ENCODE data around the gene C8G.

Gene C8G

DNA sequence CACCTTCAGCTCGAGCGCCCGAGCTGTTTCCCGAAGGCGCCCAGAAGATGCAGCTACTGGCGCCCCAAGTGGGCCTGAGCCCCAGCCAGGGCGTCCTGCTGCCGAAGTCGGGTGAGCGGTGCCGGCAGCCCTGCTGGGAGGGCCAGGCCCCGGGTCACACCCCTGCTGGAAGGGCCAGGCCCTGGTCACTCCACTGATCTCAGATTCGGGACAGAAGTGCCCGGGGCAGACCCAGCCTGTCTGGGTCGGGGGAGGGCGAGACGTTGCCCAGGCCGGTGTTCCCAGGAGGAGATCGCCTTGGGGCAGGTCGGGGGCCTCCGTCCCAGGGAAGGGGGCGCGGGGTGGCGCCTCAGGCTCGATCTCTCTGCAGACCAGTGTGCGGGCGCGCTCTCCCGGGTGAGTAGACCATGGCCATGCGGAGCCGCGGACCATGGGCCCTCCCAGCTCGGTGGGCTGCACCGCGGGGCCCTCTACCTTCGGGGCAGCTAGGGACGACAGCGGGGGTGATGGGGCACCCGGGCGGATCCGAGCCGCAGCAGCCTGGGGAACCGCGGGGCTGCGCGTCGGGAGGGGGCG is 40.1 kb downstream of the C8G start:
- no peak for FAIRE-seq

DNA sequence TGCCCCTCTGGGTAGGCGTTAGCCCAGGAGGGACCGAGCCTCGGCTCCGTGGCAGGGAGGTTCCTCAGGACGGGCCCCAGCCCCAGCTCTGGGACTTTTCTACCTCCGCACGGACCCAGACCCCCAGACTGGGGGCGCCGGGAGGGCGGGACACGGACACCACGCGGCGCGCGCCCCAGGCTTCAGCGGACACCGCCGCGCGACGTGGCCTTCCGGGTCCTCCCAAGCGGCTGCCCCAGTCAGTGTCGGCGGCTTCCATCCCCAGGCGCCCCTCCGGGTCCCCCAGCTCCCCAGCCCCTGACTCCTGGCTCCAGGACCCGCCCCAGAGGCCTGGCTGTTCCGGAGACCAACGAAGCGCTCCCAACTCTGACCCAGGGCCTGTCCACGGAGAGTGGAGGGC is 40.8 kb downstream of the C8G start:
- no peak for FAIRE-seq

DNA sequence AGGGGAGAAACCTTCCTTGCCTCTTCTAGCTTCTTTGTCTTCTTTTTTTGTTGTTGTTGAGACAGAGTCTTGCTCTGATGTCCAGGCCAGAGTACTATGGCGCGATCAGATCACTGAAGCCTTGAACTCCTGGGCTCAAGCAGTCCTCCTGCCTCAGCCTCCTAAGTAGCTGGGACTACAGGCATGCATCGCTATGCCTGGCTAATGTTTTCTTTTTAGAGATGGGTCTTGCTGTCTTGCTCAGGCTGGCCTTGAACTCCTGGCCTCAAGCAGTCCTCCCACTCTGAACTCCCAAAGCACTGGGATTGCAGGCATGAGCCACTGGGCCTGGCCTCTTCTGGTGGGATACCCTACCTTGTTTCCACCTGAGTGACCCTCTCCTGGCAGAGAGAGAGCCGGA is 43.8 kb downstream of the C8G start:
- FAIRE-seq = no peak

DNA sequence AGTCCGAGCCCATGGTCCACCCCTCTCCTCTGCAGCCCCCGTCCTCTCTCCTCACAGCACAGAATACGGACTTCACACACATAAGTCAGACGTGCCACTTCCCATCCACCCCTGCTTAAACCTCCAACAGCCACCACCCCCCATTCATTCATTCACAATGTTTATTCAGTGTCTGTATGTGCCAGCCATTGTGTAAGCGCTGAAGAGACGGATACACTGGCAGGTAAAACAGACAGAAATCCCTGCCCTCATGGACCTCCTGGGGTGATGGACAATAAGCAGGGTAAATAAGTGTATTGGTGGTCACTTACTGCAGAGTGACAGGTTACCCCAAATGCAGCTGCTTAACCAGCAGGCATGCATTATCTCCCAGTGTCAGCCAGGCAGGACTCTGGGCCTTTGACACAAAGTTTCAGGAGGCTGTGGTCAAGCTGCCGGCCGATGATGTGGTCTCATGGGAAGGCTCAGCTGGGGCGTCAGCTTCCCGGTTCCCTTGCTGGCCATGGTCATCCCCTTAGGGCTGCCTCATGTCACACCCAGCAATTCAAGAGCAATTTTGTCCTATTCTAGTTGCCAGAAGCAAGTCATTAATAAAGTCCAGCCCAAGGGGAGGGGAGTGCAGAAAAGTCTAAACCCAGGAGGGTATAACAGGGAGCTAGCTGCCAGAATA is 45.3 kb downstream of the C8G start:
- no peak for FAIRE-seq

DNA sequence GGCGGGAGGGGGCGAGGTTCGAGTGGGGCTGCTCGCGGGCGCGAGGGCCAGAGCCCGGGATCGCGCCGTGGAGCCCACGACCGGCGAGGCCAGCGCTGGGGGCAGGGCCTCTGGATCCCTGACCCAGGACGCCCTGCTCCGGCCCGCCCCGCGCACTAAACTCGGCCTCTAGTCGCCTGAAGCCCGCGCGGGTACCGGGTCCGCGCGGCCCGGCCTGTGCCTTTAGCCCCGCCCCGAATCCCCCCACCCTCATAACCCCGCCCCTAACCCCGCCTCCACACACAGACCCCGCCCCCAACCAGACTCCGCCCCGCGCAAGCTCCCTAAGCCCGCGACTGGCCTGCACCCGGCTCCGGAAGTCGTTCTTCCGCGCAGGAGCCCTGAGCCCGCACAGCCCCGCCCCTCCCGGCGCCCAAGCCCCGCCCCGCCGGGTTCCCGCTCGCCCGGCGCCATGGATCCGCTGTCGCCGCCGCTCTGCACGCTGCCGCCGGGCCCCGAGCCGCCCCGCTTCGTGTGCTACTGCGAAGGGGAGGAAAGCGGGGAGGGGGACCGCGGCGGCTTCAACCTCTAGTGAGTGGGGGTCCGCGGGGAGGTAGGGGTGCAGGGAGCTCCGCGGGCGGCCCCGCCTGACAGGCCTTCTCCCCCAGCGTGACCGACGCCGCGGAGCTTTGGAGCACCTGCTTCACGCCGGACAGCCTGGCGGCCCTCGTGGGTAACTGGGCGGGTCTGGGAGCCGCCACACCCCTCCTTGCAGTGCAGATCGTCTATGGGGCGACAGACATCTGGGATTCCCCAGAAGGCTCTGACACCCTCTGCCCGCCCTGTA is 47.2 kb downstream of the C8G start, which contains the start of gene PAXX:
Gene PAXX (plus strand): TSS at position 430 of the 826 bp plus-strand sequence. CDS start 22 bp downstream, at position 452.
- FAIRE-seq = no peak

DNA sequence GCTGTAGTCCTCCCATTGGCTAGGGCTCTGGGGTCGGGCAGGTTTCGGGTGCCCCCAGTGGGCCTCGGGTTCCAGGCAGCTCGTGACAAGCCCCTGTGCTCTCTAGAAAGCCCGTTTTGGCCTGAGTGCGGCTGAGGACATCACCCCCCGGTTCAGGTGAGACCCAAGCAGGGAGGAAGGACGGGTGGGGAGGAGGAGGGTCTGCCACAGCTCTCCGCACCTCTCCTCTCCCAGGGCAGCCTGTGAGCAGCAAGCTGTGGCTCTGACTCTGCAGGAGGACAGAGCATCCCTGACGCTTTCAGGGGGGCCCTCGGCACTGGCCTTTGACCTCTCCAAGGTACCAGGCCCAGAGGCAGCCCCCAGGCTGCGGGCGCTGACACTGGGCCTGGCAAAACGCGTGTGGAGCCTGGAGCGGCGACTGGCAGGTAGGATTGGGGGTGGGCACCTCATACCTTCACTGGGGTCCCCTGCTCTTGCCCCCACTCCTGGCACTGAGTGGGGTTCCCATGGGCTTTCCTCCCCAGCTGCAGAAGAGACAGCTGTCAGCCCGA is 47.9 kb downstream of the C8G start:
- FAIRE-seq = no peak

DNA sequence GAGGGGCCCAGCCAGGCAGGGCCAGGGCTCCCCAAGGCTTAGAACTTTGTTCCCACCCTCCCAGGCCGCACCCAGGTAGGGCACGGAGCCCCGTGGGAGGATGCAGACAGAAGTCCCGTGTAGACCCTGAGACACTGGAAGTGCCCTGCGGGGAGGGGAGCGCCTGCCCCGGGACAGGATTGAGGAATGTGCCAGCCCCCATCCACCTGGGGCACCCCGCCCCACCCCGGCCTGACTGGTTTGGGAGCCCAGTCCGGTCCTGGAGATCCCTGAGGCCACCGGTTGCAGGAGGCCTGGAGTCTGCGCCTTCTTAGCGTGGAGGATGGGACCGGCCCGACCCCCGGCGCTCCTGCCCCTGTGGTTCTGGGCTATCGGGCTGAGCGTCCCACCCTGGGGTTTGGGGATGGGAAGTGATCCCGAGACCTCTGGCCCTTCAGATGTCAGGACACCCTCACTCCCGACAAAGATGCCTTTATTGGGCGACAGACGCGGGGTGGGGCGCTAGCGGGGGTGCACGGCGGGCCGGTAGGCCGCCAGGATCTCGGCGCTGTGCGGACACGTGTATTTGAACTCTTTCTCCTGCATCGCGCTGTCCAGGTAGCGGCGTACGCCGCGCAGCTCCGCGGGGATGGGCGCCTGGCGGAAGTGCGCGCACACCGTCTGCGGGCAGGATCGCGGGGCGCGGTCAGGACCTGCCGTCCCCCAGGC is 49.3 kb downstream of the C8G start:
- no peak for FAIRE-seq

DNA sequence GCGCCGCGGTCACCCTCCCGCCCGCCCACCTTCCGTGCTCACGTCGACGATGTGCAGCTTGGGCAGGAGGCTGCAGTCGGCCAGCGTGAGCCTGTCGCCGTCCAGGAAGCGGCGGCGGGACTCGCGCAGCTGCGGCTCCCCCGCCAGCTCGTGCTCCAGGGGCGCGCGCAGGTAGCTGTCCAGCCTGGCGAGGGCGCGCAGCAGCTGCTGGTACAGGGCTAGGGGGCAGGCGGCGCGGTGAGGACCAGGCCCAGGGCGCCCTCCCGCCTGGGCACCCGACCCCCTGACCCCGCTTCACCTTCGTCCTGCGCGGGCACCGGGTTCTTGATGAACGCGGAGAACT is 49.8 kb downstream of the C8G start:
- no peak for FAIRE-seq

DNA sequence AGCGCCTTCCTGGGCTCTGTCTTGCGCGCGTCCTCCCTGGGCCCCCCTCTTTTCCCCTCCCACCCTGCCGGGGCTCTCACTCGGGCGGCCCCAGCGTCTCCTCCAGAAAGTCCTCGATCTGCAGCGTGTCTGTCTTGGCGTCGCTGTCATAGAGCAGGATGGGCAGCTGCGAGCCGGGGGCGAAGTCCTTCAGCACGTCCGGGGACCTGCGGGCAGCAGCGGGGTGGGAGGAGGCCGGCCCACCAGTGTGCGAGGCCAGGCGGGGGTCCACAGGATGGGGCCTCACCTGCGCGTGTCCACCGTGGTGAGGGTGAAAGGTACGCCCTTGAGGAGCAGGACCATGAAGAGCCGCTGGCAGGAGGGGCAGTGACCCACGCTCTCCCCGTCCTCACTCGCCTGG is 50.3 kb downstream of the C8G start:
- FAIRE-seq = no peak

DNA sequence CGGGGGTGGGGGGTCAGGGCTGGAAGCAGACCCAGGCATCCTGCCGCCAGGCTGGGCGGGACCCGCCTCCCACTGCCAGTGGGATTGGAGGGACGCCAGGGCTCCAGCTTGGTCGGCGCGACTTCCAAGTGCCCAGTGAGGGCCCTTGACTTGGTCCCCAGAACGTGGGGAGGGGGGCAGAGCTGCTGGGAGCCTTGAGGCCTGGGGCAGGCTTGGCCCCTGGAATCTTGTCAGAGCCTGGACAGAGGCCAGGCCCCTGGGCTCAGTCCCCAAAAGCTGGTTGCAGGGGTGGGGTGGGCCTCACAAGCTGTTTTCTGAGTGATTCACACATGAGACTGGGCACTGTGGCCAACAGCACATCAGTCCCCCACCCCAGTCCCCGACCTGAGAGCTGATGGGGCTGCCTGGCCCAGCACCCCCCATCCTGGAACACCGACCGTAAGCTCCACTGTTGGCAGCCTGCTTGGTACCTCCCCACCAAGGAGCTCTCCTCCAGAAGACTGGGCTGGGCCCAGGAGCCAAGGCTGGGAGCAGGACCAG is 50.8 kb downstream of the C8G start:
- no peak for FAIRE-seq
